ENCODE measurements around the gene USP10. TPM values are rescaled to one million over a fixed set of nuclear protein-coding genes. Genes with fewer than 3 reads are reported as not detected.
"Not testable (repeated sequence)": the region's sequence is repeated elsewhere in the genome, so short reads cannot be mapped to it uniquely, and the experiment has no call there.

The USP10 gene
- total RNA-seq, 3 donors from 2014 or later: 118 to 142 (median 135) TPM

DNA sequence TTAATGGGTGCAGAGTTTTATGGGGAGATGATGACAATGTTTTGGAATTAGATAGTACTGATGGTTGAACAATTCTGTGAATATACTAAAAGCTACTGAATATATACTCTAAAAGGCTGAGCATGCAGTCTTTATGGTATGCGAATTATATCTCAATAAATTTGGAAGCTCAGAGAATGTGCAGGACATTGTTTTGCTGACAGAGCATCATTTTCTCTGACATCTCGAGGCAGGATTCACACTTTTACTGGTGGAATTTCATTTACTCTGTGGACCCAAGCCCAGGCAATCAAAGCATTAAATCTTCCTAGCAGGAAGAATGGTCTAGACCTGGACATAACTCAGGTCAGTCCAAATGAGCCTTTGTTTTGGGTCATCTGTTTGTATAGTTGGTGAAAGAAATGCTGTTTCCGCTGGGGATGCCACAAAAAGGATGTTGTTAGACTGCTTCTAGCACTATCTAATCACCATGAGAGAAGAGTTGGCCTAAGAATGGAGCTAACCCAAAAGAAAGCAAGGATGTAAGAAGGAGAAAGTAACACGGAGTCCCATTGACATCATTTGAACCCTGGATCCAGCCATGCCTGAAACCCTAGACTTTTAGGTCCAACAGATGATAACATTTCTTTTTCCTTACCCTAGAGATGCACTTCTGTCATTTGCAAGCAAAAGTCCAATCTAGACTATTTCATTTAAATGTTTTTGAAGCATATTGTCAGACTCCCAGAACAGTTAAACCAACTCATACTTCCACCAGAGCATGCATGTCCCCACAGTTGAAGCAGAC is 18.8 kb upstream of the USP10 start:
- no peak overlapping the region for H3K4me3 Mint-ChIP-seq
- H3K9me3 Mint-ChIP-seq: no peaks in the 10 kb centered on the region
- H3K27me3 Mint-ChIP-seq (ENCODE audit: low read depth): peaks cover 14% of the 10 kb centered on the region
- H3K4me1 Mint-ChIP-seq (ENCODE audit: low read depth): no peaks in the 10 kb centered on the region
- no peak for ATAC-seq
- no peak for DNase-seq
- no peaks in the 10 kb centered on the region for H3K36me3 Mint-ChIP-seq (ENCODE audit: insufficient read depth)

DNA sequence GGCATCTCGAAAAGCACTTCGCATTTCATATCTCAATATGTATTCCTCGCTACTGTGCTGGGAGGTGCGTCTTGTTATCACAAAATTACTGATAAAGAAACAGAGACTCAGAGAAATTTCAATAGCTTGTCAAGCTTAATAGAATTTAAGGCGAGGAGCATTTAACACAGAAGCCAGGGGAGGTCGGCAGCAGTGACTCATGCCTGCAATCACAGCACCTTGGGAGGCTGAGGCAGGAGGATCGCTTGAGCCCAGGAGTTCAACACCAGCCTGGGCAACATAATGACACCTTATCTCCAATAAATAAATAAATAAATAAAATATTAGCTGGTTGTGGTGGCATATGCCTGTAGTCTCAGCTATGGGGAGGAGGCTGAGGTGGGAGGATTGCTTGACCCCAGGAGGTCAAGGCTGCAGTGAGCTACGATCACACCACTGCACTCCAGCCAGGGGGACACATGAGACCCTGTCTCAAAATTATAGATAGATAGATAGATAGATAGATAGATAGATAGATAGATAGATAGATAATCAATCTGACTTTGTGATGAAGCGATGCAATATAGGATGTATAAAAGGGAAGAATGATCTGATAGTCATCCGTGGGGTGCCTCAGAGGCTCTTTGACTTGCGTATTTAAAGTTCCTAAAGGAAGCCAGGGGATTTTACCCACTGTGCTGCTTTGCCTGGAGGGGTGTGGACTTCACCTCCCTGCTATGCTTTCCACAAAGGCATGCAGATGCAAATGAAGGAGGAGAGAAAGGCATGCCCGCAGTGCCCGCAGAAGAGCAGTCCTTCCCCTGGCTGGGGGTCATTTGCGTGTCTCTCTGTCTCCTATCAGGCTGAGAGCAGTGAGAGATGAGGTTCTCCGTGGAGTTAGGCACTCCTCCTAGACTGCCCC is 15.9 kb upstream of the USP10 start:
- peaks cover 15% of the 10 kb centered on the region for H3K27me3 Mint-ChIP-seq (ENCODE audit: low read depth)
- no peaks in the 10 kb centered on the region for H3K9me3 Mint-ChIP-seq
- no peak for DNase-seq
- peaks cover 4% of the 10 kb centered on the region for H3K4me1 Mint-ChIP-seq (ENCODE audit: low read depth)
- no peaks in the 10 kb centered on the region for H3K36me3 Mint-ChIP-seq (ENCODE audit: insufficient read depth)
- no peak for ATAC-seq
- no peak overlapping the region for H3K4me3 Mint-ChIP-seq

DNA sequence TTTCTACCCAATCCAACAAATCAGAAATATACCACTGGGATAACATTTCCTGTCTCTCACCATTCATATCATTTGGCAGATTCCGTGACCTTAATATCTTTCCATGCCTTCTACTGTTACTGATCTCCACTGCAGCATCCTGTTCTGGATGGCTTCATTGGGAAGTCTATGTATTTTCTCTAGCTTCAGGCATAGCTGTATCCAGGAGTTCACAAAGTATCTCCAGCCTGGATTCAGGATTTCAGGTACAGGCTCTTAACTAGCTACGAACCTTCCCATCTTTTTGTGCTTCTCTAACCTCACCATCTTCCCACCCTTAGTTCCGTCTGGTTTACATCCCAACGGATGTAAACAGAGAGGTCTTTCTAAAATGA is 15.2 kb upstream of the USP10 start:
- DNase-seq: no peak
- H3K9me3 Mint-ChIP-seq: no peaks in the 10 kb centered on the region
- ATAC-seq: no peak

DNA sequence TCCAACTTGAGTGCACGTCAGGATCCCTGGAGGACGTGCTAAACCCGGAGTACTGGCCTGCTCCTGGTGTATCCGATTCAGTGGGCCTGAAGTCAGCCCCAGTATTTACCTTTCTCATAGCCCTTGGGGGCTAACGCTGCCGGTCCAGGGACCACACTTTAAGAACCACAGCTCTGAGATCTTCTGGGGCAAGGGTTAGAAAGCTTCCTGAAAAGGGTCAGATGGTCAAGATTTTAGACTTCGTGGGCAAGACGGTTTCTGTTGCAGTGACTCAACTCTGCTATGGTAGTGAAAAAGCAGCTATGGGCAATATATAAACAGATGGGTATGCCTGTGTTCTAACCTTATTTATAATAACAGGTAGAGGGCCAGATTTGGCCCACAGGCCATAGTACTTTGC is 14.6 kb upstream of the USP10 start:
- Mint-ChIP-seq H3K36me3 (ENCODE audit: insufficient read depth) (no peaks in the 10 kb centered on the region), H3K4me1 (ENCODE audit: low read depth) (peaks cover 4% of the 10 kb centered on the region), H3K9me3 (no peaks in the 10 kb centered on the region), H3K4me3 (no peak overlapping the region), H3K27me3 (ENCODE audit: low read depth) (peaks cover 15% of the 10 kb centered on the region)
- ATAC-seq: no peak
- DNase-seq: no peak

More for the DNA sequence above, 15.2 kb upstream of the USP10 start:
- no peak overlapping the region for H3K4me3 Mint-ChIP-seq
- H3K27me3 Mint-ChIP-seq (ENCODE audit: low read depth): peaks cover 17% of the 10 kb centered on the region
- H3K36me3 Mint-ChIP-seq (ENCODE audit: insufficient read depth): no peaks in the 10 kb centered on the region
- H3K4me1 Mint-ChIP-seq (ENCODE audit: low read depth): peaks cover 4% of the 10 kb centered on the region

DNA sequence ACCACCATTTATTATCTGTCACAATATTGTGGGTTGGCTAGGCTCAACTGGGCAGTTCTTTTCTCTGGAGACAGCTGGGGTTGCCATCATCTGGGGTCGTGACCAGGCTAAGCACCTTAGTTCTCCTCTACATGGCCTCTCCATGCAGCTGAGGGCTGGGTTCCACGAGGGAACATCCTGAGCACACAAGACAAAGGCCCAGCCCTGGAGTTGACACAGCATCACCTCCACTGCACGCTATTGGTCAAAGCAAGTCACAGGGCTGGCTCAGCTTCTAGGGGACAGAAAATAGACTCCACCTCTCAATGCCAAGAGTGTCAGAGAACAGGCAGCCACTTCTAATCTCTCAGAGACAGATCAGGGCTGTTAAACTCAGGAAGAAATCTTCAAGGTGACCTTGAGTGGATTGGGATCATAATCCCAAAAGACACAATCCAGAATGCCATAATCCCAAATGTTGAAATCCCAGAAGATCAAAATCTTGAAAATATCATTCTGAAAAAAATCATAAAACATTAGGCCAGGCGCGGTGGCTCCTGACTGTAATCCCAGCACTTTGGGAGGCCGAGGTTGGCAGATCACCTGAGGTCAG is 13.0 kb upstream of the USP10 start:
- no peak overlapping the region for H3K4me3 Mint-ChIP-seq
- peak in 1 of 2 donors; percentile 51 for ATAC-seq
- peaks cover 15% of the 10 kb centered on the region for H3K27me3 Mint-ChIP-seq (ENCODE audit: low read depth)
- H3K4me1 Mint-ChIP-seq (ENCODE audit: low read depth): peaks cover 4% of the 10 kb centered on the region
- DNase-seq: no peak
- H3K9me3 Mint-ChIP-seq: no peaks in the 10 kb centered on the region
- H3K36me3 Mint-ChIP-seq (ENCODE audit: insufficient read depth): no peaks in the 10 kb centered on the region

DNA sequence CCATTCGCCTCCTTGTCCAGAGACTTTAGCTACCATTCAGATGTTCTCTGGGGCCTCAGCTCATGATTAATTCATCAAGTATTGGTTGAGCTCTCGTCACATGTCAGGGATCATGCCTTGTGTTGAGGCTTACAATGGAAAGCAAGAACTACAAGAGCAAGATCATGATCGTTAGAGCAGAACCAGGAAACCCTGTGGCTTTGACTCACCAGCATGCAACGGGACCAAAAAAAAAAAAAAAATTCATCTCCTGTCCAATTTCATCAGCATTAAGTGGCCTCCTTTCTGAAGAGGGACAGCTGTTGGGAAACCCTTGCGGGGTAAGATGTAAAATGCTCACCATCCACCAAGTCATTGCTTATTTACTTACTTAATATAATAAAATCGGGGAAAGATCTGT is 12.1 kb upstream of the USP10 start:
- Mint-ChIP-seq H3K27me3 (ENCODE audit: low read depth) (peaks cover 15% of the 10 kb centered on the region), H3K4me3 (no peak overlapping the region), H3K36me3 (ENCODE audit: insufficient read depth) (no peaks in the 10 kb centered on the region), H3K9me3 (no peaks in the 10 kb centered on the region), H3K4me1 (ENCODE audit: low read depth) (peaks cover 4% of the 10 kb centered on the region)
- DNase-seq: no peak
- peak in 1 of 2 donors; percentile 43 for ATAC-seq

DNA sequence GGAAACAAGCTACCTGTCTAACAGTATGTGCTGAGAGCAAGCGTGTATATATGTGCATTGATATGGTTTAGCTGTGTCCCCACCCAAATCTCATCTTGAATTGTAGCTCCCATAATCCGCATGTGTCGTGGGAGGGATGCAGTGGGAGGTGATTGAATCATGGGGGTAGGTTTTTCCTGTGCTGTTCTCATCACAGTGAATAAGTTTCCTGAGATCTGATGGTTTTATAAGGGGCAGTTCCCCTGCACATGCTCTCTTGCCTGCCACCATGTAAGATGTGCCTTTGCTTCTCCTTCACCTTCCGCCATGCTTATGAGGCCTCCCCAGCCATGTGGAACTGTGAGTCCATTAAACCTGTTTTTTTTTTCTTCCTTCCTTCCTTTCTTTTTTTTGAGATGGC is 11.6 kb upstream of the USP10 start:
- H3K27me3 Mint-ChIP-seq (ENCODE audit: low read depth): peaks cover 15% of the 10 kb centered on the region
- DNase-seq; H3K4me3 Mint-ChIP-seq; ATAC-seq; H3K9me3 Mint-ChIP-seq; H3K4me1 Mint-ChIP-seq (ENCODE audit: low read depth); H3K36me3 Mint-ChIP-seq (ENCODE audit: insufficient read depth): not testable (repeated sequence)

DNA sequence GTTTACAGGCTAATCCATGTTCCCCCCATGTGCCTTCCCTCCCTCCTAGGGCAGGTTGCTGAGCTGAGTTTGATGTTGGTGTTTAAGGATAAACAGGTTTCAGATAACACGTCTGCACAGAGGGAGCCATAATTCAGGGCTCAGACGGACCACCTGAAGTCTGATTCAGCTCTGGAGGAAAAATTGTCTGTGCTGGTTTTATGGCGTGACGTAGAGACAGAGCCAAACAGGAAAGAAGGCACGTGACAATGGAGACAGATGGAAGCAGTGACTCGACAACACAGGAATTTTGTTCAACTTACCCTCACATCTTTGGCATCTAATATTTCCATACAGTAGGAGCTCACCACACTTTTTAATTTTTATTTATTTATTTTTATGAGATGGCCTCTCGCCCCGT is 10.7 kb upstream of the USP10 start:
- Mint-ChIP-seq H3K27me3 (ENCODE audit: low read depth) (peaks cover 12% of the 10 kb centered on the region), H3K4me1 (ENCODE audit: low read depth) (peaks cover 4% of the 10 kb centered on the region), H3K4me3 (no peak overlapping the region), H3K36me3 (ENCODE audit: insufficient read depth) (no peaks in the 10 kb centered on the region), H3K9me3 (no peaks in the 10 kb centered on the region)
- ATAC-seq (no peak), DNase-seq (no peak)

DNA sequence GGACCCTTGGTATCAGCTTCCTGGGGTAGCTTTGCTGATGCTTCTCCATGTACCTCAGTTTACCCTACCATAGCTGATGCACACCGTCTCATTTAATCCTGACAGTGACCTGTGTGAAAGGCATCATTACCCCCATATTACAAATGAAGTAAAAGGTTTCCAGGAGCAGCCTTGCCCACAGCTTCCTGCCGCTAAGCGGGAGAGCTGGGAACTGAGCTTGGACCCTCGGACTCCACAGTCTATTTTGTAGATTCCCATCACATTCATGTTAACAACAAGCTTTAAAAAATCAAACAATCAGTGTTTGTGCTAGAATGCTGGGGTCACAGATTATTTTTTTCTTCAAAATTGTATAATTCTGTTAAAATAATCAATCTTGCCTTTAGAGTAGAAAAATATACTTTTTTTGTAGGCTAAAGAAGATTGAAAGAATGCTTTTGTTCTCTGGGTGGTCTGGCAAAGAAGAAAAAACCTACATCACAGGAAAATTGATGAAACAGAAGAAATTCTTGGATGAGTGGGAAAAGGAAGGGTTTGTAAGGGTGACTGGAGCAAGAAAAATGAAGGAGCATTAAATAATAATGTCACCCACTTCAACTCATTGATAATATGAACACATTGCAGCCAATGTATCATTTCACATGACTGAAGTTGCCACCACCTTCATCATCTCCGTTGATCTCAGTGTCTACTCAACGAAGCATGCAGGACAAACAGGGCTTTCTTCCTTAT is 9.5 kb upstream of the USP10 start:
- ATAC-seq: no peak

DNA sequence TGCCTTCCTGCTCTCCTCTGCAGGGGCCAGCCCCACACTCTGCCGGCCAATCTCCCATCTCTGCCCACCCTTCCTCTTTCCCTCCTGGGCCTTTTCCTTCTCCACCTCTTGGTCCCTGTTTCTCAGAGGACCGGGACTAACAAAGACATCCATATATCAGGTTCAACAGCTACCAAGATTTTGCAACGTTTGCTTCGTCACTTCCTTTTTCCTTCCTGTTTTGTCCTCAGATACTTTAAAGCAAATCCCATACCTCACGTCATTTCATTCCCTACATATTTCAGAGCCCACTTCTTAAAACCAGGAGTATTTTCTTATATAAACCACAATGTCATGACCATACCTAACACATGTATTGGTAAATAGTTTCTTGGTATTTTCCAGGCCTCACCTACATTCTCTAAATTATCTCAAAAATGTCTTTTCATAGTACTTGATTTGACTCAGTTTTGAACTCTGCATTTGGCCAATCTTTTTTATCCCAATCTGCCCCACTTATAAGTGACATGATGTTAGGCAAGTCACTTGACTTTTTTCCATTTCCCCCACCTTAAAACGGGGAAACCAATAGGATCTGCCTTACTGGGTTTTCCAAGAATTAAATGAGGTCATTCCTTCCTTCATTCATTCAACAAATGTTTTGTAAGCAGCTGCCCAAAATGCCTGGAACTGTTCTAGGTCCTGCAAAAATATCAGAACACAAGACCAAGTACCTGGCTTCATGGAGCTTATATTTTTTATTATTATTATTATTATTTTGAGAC is 7.2 kb upstream of the USP10 start:
- Mint-ChIP-seq H3K9me3 (no peaks in the 10 kb centered on the region), H3K36me3 (ENCODE audit: insufficient read depth) (no peaks in the 10 kb centered on the region), H3K4me3 (no peak overlapping the region), H3K27me3 (ENCODE audit: low read depth) (peaks cover 7% of the 10 kb centered on the region), H3K4me1 (ENCODE audit: low read depth) (peaks cover 3% of the 10 kb centered on the region)
- no peak for ATAC-seq
- DNase-seq: no peak

More for the DNA sequence above, 9.5 kb upstream of the USP10 start:
- no peak overlapping the region for H3K4me3 Mint-ChIP-seq
- H3K9me3 Mint-ChIP-seq: no peaks in the 10 kb centered on the region
- H3K36me3 Mint-ChIP-seq (ENCODE audit: insufficient read depth): no peaks in the 10 kb centered on the region
- no peak for DNase-seq
- peaks cover 4% of the 10 kb centered on the region for H3K4me1 Mint-ChIP-seq (ENCODE audit: low read depth)
- peaks cover 7% of the 10 kb centered on the region for H3K27me3 Mint-ChIP-seq (ENCODE audit: low read depth)

DNA sequence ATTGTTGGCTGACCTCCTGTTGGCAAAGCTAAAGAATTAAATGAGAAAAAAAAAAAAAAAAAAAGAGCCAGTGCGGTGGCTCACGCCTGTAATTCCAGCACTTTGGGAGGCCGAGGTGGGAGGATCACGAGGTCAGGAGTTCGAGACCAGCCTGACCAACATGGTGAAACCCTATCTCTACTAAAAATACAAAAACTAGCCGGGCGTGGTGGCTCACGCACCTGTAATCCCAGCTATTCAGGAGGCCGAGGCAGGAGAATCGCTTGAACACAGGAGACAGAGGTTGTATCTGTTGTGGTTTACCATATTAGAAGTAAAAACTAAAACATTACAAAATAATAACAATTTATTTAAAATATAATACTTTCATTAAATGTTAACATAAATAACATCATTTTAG is 5.9 kb upstream of the USP10 start:
- not testable (repeated sequence) for H3K9me3 Mint-ChIP-seq; H3K27me3 Mint-ChIP-seq (ENCODE audit: low read depth); H3K4me3 Mint-ChIP-seq; H3K36me3 Mint-ChIP-seq (ENCODE audit: insufficient read depth); H3K4me1 Mint-ChIP-seq (ENCODE audit: low read depth); DNase-seq; ATAC-seq

DNA sequence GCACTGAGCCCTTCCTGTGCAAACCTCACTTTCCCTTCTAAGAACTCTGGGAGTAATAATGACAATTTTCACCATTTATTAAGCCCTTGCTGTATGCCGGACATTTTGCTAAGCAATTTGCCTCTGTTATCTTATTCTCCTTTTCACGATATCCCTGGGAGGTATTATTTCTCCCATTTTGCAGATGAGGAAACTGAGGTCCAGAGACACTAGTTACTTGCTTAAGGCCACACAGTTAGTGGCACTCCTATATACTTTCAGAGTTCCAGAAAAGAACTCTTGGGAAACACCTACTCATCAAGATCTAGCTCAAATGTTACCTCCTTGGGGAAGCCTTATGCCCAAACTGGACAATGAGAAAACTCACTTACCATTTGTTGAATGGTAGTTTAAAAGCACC is 4.8 kb upstream of the USP10 start:
- ATAC-seq: no peak
- Mint-ChIP-seq H3K27me3 (ENCODE audit: low read depth) (no peaks in the 10 kb centered on the region), H3K4me3 (no peak overlapping the region), H3K9me3 (no peaks in the 10 kb centered on the region), H3K4me1 (ENCODE audit: low read depth) (peaks cover 5% of the 10 kb centered on the region), H3K36me3 (ENCODE audit: insufficient read depth) (no peaks in the 10 kb centered on the region)
- DNase-seq: no peak

DNA sequence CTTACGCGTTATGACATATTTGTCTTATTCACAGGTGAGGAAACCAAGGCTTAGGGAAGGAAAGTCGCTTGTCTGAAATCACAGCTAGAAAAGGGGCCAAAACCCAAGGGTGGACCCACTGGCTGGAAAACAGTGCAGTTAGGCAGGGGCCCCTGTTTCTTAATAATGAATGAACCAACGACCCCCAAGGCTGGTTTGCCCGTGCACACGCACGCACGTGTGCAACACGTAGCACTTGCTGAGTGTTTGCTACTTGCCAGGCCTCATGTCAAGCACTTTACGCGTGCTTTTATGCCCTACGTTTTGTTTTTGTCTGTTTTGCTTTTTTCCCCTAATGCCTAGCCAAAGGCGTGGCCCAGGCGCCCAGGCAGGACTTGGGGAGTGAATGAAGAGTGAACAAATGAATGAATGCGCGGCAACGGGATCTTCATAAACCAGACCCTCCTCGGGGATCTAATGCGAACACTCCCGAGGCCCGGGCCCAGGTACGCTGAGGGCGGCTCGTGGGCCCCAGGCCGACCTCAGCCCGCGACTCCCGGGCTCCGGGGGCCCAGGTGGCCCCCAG is 571 bp upstream of the USP10 start:
- DNase-seq: no peak
- peaks cover 31% of the 10 kb centered on the region for H3K4me1 Mint-ChIP-seq (ENCODE audit: low read depth)
- peak overlapping the region; percentile 83 for H3K4me3 Mint-ChIP-seq
- no peaks in the 10 kb centered on the region for H3K9me3 Mint-ChIP-seq
- H3K36me3 Mint-ChIP-seq (ENCODE audit: insufficient read depth): peaks cover 2% of the 10 kb centered on the region
- H3K27me3 Mint-ChIP-seq (ENCODE audit: low read depth): no peaks in the 10 kb centered on the region
- peak; percentile 8 to 12 for ATAC-seq

All from activated T-cell treated with anti-CD3 and anti-CD28 coated beads, Interleukin-2, amount 50 U/mL, for 4 hours (primary cell).